ENCODE measurements around the gene MRPS30.
"Not testable (repeated sequence)": the region's sequence is repeated elsewhere in the genome, so short reads cannot be mapped to it uniquely, and the experiment has no call there.

MRPS30 gene

DNA sequence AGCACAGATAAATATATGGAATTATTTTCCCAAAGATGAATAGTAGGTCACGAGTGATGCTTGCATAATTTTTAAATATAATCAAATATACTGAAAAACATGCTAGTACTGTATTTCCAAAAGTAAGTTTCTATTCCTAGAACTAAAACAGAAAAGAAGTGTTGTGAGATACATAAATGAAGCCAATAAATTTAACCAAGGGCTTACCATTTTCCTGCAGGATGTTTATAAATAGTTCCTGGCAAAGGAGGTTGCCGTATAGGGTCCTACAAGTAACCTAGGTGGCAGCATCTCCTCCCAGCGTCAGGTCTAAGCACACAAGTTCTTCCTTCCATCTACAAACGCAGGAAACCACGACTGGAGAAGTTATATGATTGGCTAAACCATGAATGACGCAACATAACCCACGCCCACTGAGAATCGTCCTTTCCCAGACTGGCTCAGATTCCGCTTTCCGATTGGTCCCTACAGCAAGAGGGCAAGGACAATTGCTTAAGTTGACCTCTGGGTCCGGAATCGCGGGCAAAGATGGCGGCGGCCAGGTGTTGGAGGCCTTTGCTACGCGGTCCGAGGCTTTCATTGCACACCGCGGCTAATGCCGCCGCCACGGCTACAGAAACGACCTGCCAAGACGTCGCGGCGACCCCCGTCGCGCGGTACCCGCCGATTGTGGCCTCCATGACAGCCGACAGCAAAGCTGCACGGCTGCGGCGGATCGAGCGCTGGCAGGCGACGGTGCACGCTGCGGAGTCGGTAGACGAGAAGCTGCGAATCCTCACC, at the start of gene MRPS30:
Gene MRPS30 (plus strand): TSS at position 513 of the 780 bp plus-strand sequence. CDS start 16 bp downstream, at position 529.
- DNase-seq (ENCODE audit: low read depth): peak; percentile 98

DNA sequence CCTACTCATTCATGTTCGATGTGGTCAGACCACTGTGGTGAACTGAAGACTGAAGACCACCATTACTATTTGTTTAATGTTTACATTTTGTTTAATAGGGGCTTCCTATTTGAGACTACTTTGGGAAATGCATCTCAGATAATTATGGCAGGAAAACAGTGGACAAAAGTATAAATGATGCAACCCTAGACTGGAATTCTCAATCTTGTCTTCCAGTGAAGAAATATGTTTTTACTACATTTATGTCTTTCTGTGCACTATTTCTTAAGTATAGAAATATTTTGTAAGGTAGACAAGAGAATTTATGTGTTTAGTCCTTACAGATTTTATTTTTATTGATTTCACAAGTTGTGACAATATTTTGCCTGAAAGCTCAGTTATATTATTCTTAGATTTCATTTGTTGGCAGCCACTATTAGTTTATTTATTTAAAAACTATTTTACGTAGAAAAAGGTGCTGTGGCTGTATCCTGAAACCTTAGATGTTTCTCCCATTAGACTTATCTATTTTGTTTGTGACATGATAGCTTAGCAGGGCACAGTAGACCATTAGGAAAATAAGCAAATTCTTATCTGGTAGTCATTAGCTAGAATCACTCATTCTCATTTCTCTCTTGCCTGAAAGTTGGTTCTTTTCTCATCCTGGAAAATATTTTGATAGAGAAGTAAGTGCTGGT, 39.4 kb upstream of the MRPS30 start:
- no peak for DNase-seq (ENCODE audit: low read depth)

- DNase-seq (ENCODE audit: low read depth): no peak
These were observed 38.9 kb upstream of the MRPS30 start for GRCh38 chr5:44769877-44770209.

- no peak for DNase-seq (ENCODE audit: low read depth)
These were observed 37.7 kb upstream of the MRPS30 start for GRCh38 chr5:44770780-44771717.

- not testable (repeated sequence) for DNase-seq (ENCODE audit: low read depth)
These were observed 36.4 kb upstream of the MRPS30 start for GRCh38 chr5:44772397-44772796.

DNA sequence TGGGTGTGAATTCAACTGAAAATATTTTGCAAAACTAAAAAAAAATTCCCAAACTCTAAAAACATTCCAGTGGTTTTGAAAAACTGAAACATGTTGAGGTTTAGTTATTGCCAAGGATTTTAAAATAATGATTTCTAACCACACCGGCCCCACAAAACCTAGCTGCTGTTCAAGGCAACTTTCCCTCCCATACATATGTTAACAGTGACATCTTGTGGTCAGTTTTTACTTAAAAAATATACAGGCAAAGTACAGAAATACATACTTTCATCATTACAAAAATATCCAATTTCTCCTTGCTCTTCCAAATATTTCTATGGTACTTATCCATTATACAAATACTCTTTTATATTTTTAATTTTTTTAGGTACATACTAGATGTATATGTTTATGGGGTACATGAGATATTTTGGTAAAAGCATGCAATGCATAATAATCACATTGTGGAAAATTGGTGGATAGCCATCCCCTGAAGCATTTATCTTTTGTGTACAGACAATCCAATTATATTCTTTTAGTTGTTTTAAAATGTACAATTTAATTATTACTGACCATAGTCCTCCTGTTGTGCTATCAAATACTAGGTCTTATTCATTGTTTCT, 34.4 kb upstream of the MRPS30 start:
- DNase-seq (ENCODE audit: low read depth): peak; percentile 17

- DNase-seq (ENCODE audit: low read depth): no peak
These were observed 29.6 kb upstream of the MRPS30 start for GRCh38 chr5:44779167-44779566.

- no peak for DNase-seq (ENCODE audit: low read depth)
These were observed 25.0 kb upstream of the MRPS30 start for GRCh38 chr5:44783634-44784315.

DNA sequence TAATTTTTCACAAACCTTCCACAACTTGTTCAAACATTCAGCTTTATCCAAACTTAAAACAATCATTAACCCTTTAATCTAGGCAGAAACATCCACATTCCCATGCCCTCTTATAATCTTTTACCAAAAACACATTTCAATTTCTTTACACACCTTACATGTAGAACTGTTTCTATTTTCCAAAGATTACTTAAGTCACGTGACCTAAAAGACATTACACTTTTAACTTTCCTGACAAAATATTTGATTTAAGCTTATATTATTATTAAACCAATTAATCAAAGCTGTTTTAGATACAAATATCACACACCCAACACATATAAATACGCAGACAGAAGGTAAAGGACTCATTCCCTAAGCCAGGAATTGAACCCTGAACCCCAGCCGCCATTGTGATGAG, 21.0 kb upstream of the MRPS30 start:
- DNase-seq (ENCODE audit: low read depth): no peak

GRCh38 chr5:44789372-44789995, 19.3 kb upstream of the MRPS30 start:
- not testable (repeated sequence) for DNase-seq (ENCODE audit: low read depth)

GRCh38 chr5:44792031-44792673, 16.6 kb upstream of the MRPS30 start:
- DNase-seq (ENCODE audit: low read depth): not testable (repeated sequence)

DNA sequence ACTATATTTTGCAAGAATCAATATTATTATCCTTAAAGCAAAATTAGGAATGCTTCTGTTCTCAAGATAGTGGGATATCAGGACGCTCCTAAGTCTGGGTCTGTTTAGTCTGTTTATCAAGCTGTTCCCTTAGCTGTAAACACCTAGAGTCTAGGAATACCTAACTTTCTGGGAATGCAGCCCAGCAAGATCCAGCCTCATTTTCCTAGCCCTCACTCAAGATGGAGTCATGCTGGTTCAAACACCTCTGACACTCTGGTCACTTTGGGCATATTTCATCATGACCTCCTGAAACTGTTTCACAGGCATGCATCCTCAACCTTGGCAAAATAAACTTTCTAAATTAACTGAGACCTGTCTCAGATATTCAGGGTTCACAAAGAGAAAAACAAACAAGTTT, 14.4 kb upstream of the MRPS30 start:
- no peak for DNase-seq (ENCODE audit: low read depth)

- DNase-seq (ENCODE audit: low read depth): no peak
These were observed 13.3 kb upstream of the MRPS30 start for GRCh38 chr5:44795496-44795895.

GRCh38 chr5:44797841-44798240, 10.9 kb upstream of the MRPS30 start:
- peak; percentile 44 for DNase-seq (ENCODE audit: low read depth)

DNA sequence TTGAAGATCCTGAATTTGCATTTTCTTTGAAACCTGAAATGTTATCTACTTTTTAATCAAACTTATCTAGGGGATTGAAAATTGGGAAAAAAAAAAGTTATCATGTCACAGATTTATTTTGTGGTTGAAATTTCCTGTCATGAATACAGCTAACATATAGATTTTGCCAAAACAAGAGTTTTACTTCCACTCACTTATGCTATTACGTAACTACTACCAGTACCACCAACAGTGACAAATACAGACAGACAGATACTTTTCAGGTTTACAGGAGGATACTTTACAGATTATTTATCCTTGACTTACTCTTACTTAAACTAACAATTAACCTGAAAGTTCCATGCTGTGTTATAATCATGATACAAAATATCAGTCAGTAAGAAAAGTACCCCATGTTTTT, 6.8 kb upstream of the MRPS30 start:
- DNase-seq (ENCODE audit: low read depth): no peak

DNA sequence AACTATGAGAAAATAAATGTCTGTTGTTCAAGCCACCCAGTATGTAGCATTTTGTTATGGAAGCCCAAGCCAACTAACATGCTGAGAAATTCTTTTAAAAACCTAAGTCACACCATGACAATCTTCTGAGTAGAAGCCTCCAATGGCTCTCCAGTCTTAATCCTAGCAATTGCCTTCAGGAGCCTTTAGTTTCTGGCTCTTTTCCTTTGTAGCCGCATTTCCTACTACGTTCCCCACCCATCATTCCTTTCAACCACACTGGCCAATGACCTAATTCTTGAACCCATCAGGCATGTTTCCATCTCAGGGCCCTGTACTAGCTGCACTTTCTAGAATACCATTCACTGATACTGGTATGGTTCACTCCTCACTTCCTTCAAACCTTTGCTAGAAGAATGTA, 2.1 kb upstream of the MRPS30 start:
- DNase-seq (ENCODE audit: low read depth): no peak

- DNase-seq (ENCODE audit: low read depth): no peak
These were observed 1.5 kb upstream of the MRPS30 start for GRCh38 chr5:44807269-44807668.

DNA sequence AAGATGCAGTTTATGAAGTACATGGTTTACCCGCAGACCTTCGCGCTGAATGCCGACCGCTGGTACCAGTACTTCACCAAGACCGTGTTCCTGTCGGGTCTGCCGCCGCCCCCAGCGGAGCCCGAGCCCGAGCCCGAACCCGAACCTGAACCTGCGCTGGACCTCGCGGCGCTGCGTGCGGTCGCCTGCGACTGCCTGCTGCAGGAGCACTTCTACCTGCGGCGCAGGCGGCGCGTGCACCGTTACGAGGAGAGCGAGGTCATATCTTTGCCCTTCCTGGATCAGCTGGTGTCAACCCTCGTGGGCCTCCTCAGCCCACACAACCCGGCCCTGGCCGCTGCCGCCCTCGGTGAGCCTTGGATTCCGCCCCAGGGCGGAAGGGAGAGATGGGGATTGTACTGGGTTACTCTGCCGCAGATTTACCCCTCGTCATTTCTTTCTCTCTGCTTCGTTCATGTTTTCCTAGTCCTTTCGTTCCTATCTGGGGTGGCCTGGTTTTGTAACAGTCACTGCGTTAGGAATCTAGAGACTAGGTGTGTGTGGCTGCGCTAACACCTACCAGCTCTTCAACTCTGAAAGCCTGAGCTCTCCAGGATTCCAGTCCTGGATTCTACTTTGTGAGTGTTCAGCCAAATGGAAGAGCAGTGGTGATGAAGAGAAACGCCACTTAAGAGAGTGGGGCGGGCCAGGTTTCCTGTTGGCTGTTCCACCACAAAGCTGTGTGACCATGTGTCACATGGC, 638 bp downstream of the MRPS30 start:
- DNase-seq (ENCODE audit: low read depth): peak; percentile 49

GRCh38 chr5:44809956-44810420, 1.2 kb downstream of the MRPS30 start:
- DNase-seq (ENCODE audit: low read depth): no peak

GRCh38 chr5:44814761-44815160, 6.0 kb downstream of the MRPS30 start:
- DNase-seq (ENCODE audit: low read depth): no peak
